ENCODE measurements around the gene KRT3. TPM values are rescaled to one million over a fixed set of nuclear protein-coding genes. Genes with fewer than 3 reads are reported as not detected.

KRT3 gene
- polyA plus RNA-seq, 2 donors: 1.9 to 2.4 TPM

GRCh38 chr12:52827499-52828090, 31.7 kb upstream of the KRT3 start:
- WGBS, 2 donors: 78 to 85% methylated on average over 6 of the region's 6 CpGs
- Histone ChIP-seq H3K4me1 (ENCODE audit: control insufficient read depth in 2 of 2, insufficient read depth in 2 of 2, low read length in 1 of 2) (no peaks in the 10 kb centered on the region), H3K27ac (ENCODE audit: low read depth in 2 of 2, low read length in 1 of 2) (no peak overlapping the region), H3K4me3 (ENCODE audit: low read depth in 1 of 2, low read length in 2 of 2) (no peak overlapping the region), H3K27me3 (ENCODE audit: control insufficient read depth in 1 of 2, insufficient read depth in 2 of 2, low read length in 2 of 2) (no peaks in the 10 kb centered on the region), H3K36me3 (ENCODE audit: control insufficient read depth in 2 of 2, insufficient read depth in 2 of 2, low read length in 1 of 2) (no peaks in the 10 kb centered on the region), H3K9me3 (ENCODE audit: control insufficient read depth in 2 of 2, insufficient read depth in 1 of 2, low read depth in 1 of 2, low read length in 1 of 2) (no peaks in the 10 kb centered on the region)

- 86 to 93% methylated on average over 11 of the region's 11 CpGs for WGBS, 2 donors
- no peaks in the 10 kb centered on the region for H3K27me3 ChIP-seq (ENCODE audit: control insufficient read depth in 1 of 2, insufficient read depth in 2 of 2, low read length in 2 of 2)
- no peak overlapping the region for H3K4me3 ChIP-seq (ENCODE audit: low read depth in 1 of 2, low read length in 2 of 2)
Observed at GRCh38 chr12:52826611-52827498, 30.9 kb upstream of the KRT3 start.

GRCh38 chr12:52825961-52826360, 30.0 kb upstream of the KRT3 start:
- peaks cover 3 to 11% of the 10 kb centered on the region in 2 donors for H3K4me1 ChIP-seq (ENCODE audit: control insufficient read depth in 2 of 2, insufficient read depth in 2 of 2, low read length in 1 of 2)
- no peaks in the 10 kb centered on the region for H3K36me3 ChIP-seq (ENCODE audit: control insufficient read depth in 2 of 2, insufficient read depth in 2 of 2, low read length in 1 of 2)
- H3K27me3 ChIP-seq (ENCODE audit: control insufficient read depth in 1 of 2, insufficient read depth in 2 of 2, low read length in 2 of 2): no peaks in the 10 kb centered on the region
- H3K27ac ChIP-seq (ENCODE audit: low read depth in 2 of 2, low read length in 1 of 2): no peak overlapping the region
- no peaks in the 10 kb centered on the region for H3K9me3 ChIP-seq (ENCODE audit: control insufficient read depth in 2 of 2, insufficient read depth in 1 of 2, low read depth in 1 of 2, low read length in 1 of 2)
- whole genome bisulfite sequencing, 2 donors: 73 to 75% methylated on average over 4 of the region's 4 CpGs
- H3K4me3 ChIP-seq (ENCODE audit: low read depth in 1 of 2, low read length in 2 of 2): no peak overlapping the region

More at GRCh38 chr12:52826611-52827498, 30.9 kb upstream of the KRT3 start:
- Histone ChIP-seq H3K36me3 (ENCODE audit: control insufficient read depth in 2 of 2, insufficient read depth in 2 of 2, low read length in 1 of 2) (no peaks in the 10 kb centered on the region), H3K4me1 (ENCODE audit: control insufficient read depth in 2 of 2, insufficient read depth in 2 of 2, low read length in 1 of 2) (peaks cover under 1 to 7% of the 10 kb centered on the region in 2 donors), H3K9me3 (ENCODE audit: control insufficient read depth in 2 of 2, insufficient read depth in 1 of 2, low read depth in 1 of 2, low read length in 1 of 2) (no peaks in the 10 kb centered on the region), H3K27ac (ENCODE audit: low read depth in 2 of 2, low read length in 1 of 2) (no peak overlapping the region)

- no peak overlapping the region for H3K27ac ChIP-seq (ENCODE audit: low read depth in 2 of 2, low read length in 1 of 2)
- WGBS, 2 donors: 88 to 94% methylated on average over 5 of the region's 5 CpGs
Observed at GRCh38 chr12:52824741-52825410, 29.0 kb upstream of the KRT3 start.

GRCh38 chr12:52823761-52824450, 28.0 kb upstream of the KRT3 start:
- H3K4me3 ChIP-seq (ENCODE audit: low read depth in 1 of 2, low read length in 2 of 2): no peak overlapping the region
- no peaks in the 10 kb centered on the region for H3K9me3 ChIP-seq (ENCODE audit: control insufficient read depth in 2 of 2, insufficient read depth in 1 of 2, low read depth in 1 of 2, low read length in 1 of 2)
- H3K4me1 ChIP-seq (ENCODE audit: control insufficient read depth in 2 of 2, insufficient read depth in 2 of 2, low read length in 1 of 2): peaks cover 3 to 20% of the 10 kb centered on the region in 2 donors
- WGBS, 2 donors: 91% methylated on average over 15 of the region's 15 CpGs
- no peak overlapping the region for H3K27ac ChIP-seq (ENCODE audit: low read depth in 2 of 2, low read length in 1 of 2)
- no peaks in the 10 kb centered on the region for H3K27me3 ChIP-seq (ENCODE audit: control insufficient read depth in 1 of 2, insufficient read depth in 2 of 2, low read length in 2 of 2)
- H3K36me3 ChIP-seq (ENCODE audit: control insufficient read depth in 2 of 2, insufficient read depth in 2 of 2, low read length in 1 of 2): no peaks in the 10 kb centered on the region

More at GRCh38 chr12:52824741-52825410, 29.0 kb upstream of the KRT3 start:
- H3K4me3 ChIP-seq (ENCODE audit: low read depth in 1 of 2, low read length in 2 of 2): no peak overlapping the region
- no peaks in the 10 kb centered on the region for H3K27me3 ChIP-seq (ENCODE audit: control insufficient read depth in 1 of 2, insufficient read depth in 2 of 2, low read length in 2 of 2)
- H3K36me3 ChIP-seq (ENCODE audit: control insufficient read depth in 2 of 2, insufficient read depth in 2 of 2, low read length in 1 of 2): no peaks in the 10 kb centered on the region
- no peaks in the 10 kb centered on the region for H3K9me3 ChIP-seq (ENCODE audit: control insufficient read depth in 2 of 2, insufficient read depth in 1 of 2, low read depth in 1 of 2, low read length in 1 of 2)
- peaks cover 3 to 19% of the 10 kb centered on the region in 2 donors for H3K4me1 ChIP-seq (ENCODE audit: control insufficient read depth in 2 of 2, insufficient read depth in 2 of 2, low read length in 1 of 2)

- H3K27me3 ChIP-seq (ENCODE audit: control insufficient read depth in 1 of 2, insufficient read depth in 2 of 2, low read length in 2 of 2): no peaks in the 10 kb centered on the region
- peaks cover 5 to 20% of the 10 kb centered on the region in 2 donors for H3K4me1 ChIP-seq (ENCODE audit: control insufficient read depth in 2 of 2, insufficient read depth in 2 of 2, low read length in 1 of 2)
- H3K27ac ChIP-seq (ENCODE audit: low read depth in 2 of 2, low read length in 1 of 2): no peak overlapping the region
- WGBS, 2 donors: 75 to 79% methylated on average over 16 of the region's 16 CpGs
- H3K9me3 ChIP-seq (ENCODE audit: control insufficient read depth in 2 of 2, insufficient read depth in 1 of 2, low read depth in 1 of 2, low read length in 1 of 2): no peaks in the 10 kb centered on the region
- H3K36me3 ChIP-seq (ENCODE audit: control insufficient read depth in 2 of 2, insufficient read depth in 2 of 2, low read length in 1 of 2): no peaks in the 10 kb centered on the region
- no peak overlapping the region for H3K4me3 ChIP-seq (ENCODE audit: low read depth in 1 of 2, low read length in 2 of 2)
Observed at GRCh38 chr12:52822771-52823510, 27.0 kb upstream of the KRT3 start.

- Histone ChIP-seq H3K9me3 (ENCODE audit: control insufficient read depth in 2 of 2, insufficient read depth in 1 of 2, low read depth in 1 of 2, low read length in 1 of 2) (no peaks in the 10 kb centered on the region), H3K27me3 (ENCODE audit: control insufficient read depth in 1 of 2, insufficient read depth in 2 of 2, low read length in 2 of 2) (no peaks in the 10 kb centered on the region), H3K36me3 (ENCODE audit: control insufficient read depth in 2 of 2, insufficient read depth in 2 of 2, low read length in 1 of 2) (no peaks in the 10 kb centered on the region), H3K4me1 (ENCODE audit: control insufficient read depth in 2 of 2, insufficient read depth in 2 of 2, low read length in 1 of 2) (peaks cover 5 to 20% of the 10 kb centered on the region in 2 donors), H3K27ac (ENCODE audit: low read depth in 2 of 2, low read length in 1 of 2) (peak overlapping the region in 1 of 2 donors; percentile 54), H3K4me3 (ENCODE audit: low read depth in 1 of 2, low read length in 2 of 2) (no peak overlapping the region)
- 75 to 80% methylated on average over 10 of the region's 10 CpGs for WGBS, 2 donors
Observed at GRCh38 chr12:52821826-52822660, 26.1 kb upstream of the KRT3 start.

- WGBS, 2 donors: 79 to 87% methylated on average over 4 of the region's 4 CpGs
- Histone ChIP-seq H3K36me3 (ENCODE audit: control insufficient read depth in 2 of 2, insufficient read depth in 2 of 2, low read length in 1 of 2) (no peaks in the 10 kb centered on the region), H3K4me3 (ENCODE audit: low read depth in 1 of 2, low read length in 2 of 2) (no peak overlapping the region), H3K4me1 (ENCODE audit: control insufficient read depth in 2 of 2, insufficient read depth in 2 of 2, low read length in 1 of 2) (peaks cover 5 to 20% of the 10 kb centered on the region in 2 donors), H3K9me3 (ENCODE audit: control insufficient read depth in 2 of 2, insufficient read depth in 1 of 2, low read depth in 1 of 2, low read length in 1 of 2) (no peaks in the 10 kb centered on the region), H3K27me3 (ENCODE audit: control insufficient read depth in 1 of 2, insufficient read depth in 2 of 2, low read length in 2 of 2) (no peaks in the 10 kb centered on the region), H3K27ac (ENCODE audit: low read depth in 2 of 2, low read length in 1 of 2) (no peak overlapping the region)
Observed at GRCh38 chr12:52821071-52821730, 25.3 kb upstream of the KRT3 start.
